ENCODE results near the gene FOXC1. TPM values are rescaled to one million over a fixed set of nuclear protein-coding genes. Genes with fewer than 3 reads are reported as not detected.
A peak's percentile ranks its signal among the peaks of the same experiment; 100 is the strongest.

FOXC1 gene
- total RNA-seq, 1 donor from 2014 or later, result 0.45 TPM

GRCh38 chr6:1600764-1601157 lies 9.0 kb upstream of the FOXC1 start:
- Histone ChIP-seq H3K4me1 (peaks cover 17% of the 10 kb centered on the region), H2AFZ (replicated peaks) (no peak overlapping the region), H3K36me3 (no peaks in the 10 kb centered on the region), H3K9me3 (ENCODE audit: low read depth) (no peaks in the 10 kb centered on the region), H3K27me3 (peaks cover 53% of the 10 kb centered on the region), H3F3A (ENCODE audit: low read depth) (peaks cover under 1% of the 10 kb centered on the region), H3K9ac (no peak overlapping the region), H3K79me2 (ENCODE audit: low read depth) (no peaks in the 10 kb centered on the region), H3K4me2 (no peak overlapping the region), H4K20me1 (ENCODE audit: low read depth) (peaks cover 7% of the 10 kb centered on the region), H3K4me3 (no peak overlapping the region), H3K27ac (no peak overlapping the region)
- Mint-ChIP-seq H3K27me3 (ENCODE audit: insufficient read depth, low read depth) (peaks cover 23% of the 10 kb centered on the region), H3K9me3 (no peaks in the 10 kb centered on the region), H3K4me3 (no peak overlapping the region), H3K4me1 (peaks cover 37% of the 10 kb centered on the region), H3K36me3 (no peaks in the 10 kb centered on the region), H3K27ac (no peak overlapping the region)
- TF ChIP-seq EZH2phosphoT487 (IDR thresholded peaks at IDR 0.05), result no peak
- TF ChIP-seq EZH2 (IDR thresholded peaks at IDR 0.05), result no peak
- TF ChIP-seq CTCF (IDR thresholded peaks at IDR 0.05), result no peak
- no peak for DNase-seq (ENCODE audit: low spot score)

GRCh38 chr6:1601158-1602048 lies 8.3 kb upstream of the FOXC1 start:
- no peak overlapping the region for H3K9ac ChIP-seq
- H2AFZ ChIP-seq (replicated peaks), result no peak overlapping the region
- no peak overlapping the region for H3K27ac ChIP-seq
- Mint-ChIP-seq H3K4me3 (no peak overlapping the region), H3K4me1 (peaks cover 40% of the 10 kb centered on the region), H3K27ac (peak overlapping the region; percentile 72), H3K36me3 (no peaks in the 10 kb centered on the region), H3K9me3 (no peaks in the 10 kb centered on the region), H3K27me3 (ENCODE audit: insufficient read depth, low read depth) (peaks cover 28% of the 10 kb centered on the region)
- no peaks in the 10 kb centered on the region for H3K9me3 ChIP-seq (ENCODE audit: low read depth)
- no peak overlapping the region for H3K4me3 ChIP-seq
- DNase-seq (ENCODE audit: low spot score), result no peak
- H3K79me2 ChIP-seq (ENCODE audit: low read depth), result no peaks in the 10 kb centered on the region
- peaks cover 13% of the 10 kb centered on the region for H4K20me1 ChIP-seq (ENCODE audit: low read depth)
- peaks cover 20% of the 10 kb centered on the region for H3K4me1 ChIP-seq
- TF ChIP-seq CTCF (IDR thresholded peaks at IDR 0.05) (no peak), EZH2phosphoT487 (IDR thresholded peaks at IDR 0.05) (no peak), EZH2 (IDR thresholded peaks at IDR 0.05) (no peak)
- H3K27me3 ChIP-seq, result peaks cover 56% of the 10 kb centered on the region
- no peaks in the 10 kb centered on the region for H3K36me3 ChIP-seq
- peaks cover 7% of the 10 kb centered on the region for H3F3A ChIP-seq (ENCODE audit: low read depth)
- H3K4me2 ChIP-seq, result no peak overlapping the region

- Histone ChIP-seq H3K36me3 (no peaks in the 10 kb centered on the region), H3K9me3 (ENCODE audit: low read depth) (no peaks in the 10 kb centered on the region), H3K79me2 (ENCODE audit: low read depth) (no peaks in the 10 kb centered on the region), H3K9ac (no peak overlapping the region), H3K27me3 (peaks cover 64% of the 10 kb centered on the region), H2AFZ (replicated peaks) (no peak overlapping the region), H3K4me3 (no peak overlapping the region), H3K4me2 (no peak overlapping the region), H3F3A (ENCODE audit: low read depth) (peaks cover 13% of the 10 kb centered on the region), H4K20me1 (ENCODE audit: low read depth) (peaks cover 21% of the 10 kb centered on the region), H3K27ac (no peak overlapping the region), H3K4me1 (peaks cover 19% of the 10 kb centered on the region)
- no peaks in the 10 kb centered on the region for H3K36me3 Mint-ChIP-seq
- peaks cover 35% of the 10 kb centered on the region for H3K27me3 Mint-ChIP-seq (ENCODE audit: insufficient read depth, low read depth)
- no peak overlapping the region for H3K27ac Mint-ChIP-seq
- no peak for TF ChIP-seq EZH2phosphoT487 (IDR thresholded peaks at IDR 0.05)
- no peak for TF ChIP-seq EZH2 (IDR thresholded peaks at IDR 0.05)
- no peak for TF ChIP-seq CTCF (IDR thresholded peaks at IDR 0.05)
- peaks cover 39% of the 10 kb centered on the region for H3K4me1 Mint-ChIP-seq
- no peak overlapping the region for H3K4me3 Mint-ChIP-seq
- DNase-seq (ENCODE audit: low spot score), result no peak
- no peaks in the 10 kb centered on the region for H3K9me3 Mint-ChIP-seq
Measured at GRCh38 chr6:1602049-1602713, 7.5 kb upstream of the FOXC1 start.

All from neural progenitor cell (in vitro differentiated cells).